Fibroblast of skin of back (primary cell): ENCODE data around the gene SUCO. TPM values are rescaled to one million over a fixed set of nuclear protein-coding genes. Genes with fewer than 3 reads are reported as not detected.
"Not testable (repeated sequence)": the region's sequence is repeated elsewhere in the genome, so short reads cannot be mapped to it uniquely, and the experiment has no call there.

Experiments
- DNase-seq: peaks from one replicate; pipeline ENCODE4 v3.0.0-alpha.2; 2013
- polyA plus RNA-seq, 2 experiments: library from polyadenylated mRNA; unstranded; fragments of 120-200 nt; gene quantifications; one replicate each; pipeline ENCODE4 v1.2.1, GENCODE V29; 2013; ENCODE audit not compliant: insufficient read length in 2 of 2

SUCO gene, protein sequence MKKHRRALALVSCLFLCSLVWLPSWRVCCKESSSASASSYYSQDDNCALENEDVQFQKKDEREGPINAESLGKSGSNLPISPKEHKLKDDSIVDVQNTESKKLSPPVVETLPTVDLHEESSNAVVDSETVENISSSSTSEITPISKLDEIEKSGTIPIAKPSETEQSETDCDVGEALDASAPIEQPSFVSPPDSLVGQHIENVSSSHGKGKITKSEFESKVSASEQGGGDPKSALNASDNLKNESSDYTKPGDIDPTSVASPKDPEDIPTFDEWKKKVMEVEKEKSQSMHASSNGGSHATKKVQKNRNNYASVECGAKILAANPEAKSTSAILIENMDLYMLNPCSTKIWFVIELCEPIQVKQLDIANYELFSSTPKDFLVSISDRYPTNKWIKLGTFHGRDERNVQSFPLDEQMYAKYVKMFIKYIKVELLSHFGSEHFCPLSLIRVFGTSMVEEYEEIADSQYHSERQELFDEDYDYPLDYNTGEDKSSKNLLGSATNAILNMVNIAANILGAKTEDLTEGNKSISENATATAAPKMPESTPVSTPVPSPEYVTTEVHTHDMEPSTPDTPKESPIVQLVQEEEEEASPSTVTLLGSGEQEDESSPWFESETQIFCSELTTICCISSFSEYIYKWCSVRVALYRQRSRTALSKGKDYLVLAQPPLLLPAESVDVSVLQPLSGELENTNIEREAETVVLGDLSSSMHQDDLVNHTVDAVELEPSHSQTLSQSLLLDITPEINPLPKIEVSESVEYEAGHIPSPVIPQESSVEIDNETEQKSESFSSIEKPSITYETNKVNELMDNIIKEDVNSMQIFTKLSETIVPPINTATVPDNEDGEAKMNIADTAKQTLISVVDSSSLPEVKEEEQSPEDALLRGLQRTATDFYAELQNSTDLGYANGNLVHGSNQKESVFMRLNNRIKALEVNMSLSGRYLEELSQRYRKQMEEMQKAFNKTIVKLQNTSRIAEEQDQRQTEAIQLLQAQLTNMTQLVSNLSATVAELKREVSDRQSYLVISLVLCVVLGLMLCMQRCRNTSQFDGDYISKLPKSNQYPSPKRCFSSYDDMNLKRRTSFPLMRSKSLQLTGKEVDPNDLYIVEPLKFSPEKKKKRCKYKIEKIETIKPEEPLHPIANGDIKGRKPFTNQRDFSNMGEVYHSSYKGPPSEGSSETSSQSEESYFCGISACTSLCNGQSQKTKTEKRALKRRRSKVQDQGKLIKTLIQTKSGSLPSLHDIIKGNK (N-terminal part only)
- polyA plus RNA-seq (2013, experiment 1 of 2; ENCODE audit: insufficient read length), result 14.0 TPM
- 16.5 TPM for polyA plus RNA-seq (2013, experiment 2 of 2; ENCODE audit: insufficient read length)

DNA sequence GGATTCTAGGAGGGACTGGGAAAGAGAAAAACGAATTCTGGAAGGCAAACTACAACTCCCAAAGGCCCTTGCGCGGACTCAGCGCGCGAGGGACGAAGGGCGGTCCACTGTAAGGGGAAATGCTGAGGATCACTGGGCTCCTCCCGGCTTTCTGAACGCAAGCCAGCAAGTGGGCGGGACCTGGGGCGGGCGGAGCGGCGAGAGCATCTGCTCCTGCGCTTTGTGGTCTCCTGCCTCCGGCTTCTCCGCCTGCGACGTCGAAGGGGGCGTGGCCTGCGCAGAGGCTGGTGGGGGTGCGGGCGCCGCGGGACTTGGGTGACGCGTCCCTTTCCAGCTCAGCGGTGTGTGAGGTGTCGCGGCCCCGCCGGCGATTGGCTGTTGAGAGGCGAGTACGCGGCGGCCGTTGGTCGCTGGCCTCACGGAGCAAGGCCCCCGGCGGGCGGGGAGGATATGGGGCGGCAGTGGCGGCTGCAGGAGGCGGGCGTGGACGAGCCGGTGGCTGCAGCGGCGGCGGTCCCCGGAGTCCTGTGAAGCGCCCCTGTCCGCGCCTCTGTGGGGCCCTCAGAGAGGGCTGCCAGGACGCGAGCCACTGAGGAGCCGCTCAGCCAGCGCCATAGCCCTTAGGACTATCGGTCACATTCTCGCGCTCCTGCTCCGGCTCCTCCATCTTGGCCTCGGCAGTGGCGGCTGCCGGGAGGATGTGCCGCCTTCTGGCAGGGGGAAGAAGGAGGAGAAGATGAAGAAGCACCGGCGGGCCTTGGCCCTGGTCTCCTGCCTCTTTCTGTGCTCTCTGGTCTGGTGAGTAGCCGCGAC lies at the start of gene SUCO:
Gene SUCO (plus strand): TSS at position 451 of the 813 bp plus-strand sequence. CDS start 286 bp downstream, at position 737.
- DNase-seq, result peak; percentile 99

DNA sequence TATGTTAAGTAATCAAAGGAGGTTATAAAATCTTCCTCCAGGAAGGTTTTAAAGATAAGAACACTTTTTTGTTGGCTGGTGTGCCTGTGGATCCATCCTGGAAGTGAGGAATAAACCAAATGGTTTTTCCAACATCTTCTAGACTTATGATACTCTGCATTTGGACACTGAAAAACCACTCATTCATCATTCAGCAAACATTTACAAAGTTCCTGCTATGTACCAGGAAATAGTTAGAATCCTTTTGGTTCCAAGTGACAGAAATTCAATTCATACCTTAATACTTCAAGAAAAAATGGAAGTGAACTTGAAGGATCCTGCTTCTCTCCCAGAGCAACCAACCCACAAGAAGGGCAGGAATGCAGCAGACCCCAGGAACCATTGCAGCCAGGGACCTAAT lies 49.5 kb upstream of the SUCO start:
- no peak for DNase-seq

DNA sequence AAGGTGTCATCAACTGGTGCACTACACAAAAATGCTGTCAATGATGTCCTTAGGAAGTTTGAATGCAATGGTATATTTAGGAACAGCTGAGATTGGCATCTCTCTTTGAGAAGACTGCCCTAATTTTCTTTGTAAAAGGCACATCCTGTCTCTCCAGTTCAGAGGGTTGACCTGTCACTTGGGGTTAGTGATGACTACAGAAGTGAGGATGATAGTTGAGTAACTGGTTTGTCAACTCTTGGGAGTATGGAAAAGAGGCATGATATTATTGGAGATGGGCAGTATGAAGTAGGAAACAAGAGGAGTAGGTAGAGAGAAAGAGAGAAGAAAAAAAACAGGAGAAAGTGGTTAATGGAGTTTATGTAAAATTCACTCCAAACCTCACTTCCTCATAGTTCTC lies 48.7 kb upstream of the SUCO start:
- no peak for DNase-seq

DNA sequence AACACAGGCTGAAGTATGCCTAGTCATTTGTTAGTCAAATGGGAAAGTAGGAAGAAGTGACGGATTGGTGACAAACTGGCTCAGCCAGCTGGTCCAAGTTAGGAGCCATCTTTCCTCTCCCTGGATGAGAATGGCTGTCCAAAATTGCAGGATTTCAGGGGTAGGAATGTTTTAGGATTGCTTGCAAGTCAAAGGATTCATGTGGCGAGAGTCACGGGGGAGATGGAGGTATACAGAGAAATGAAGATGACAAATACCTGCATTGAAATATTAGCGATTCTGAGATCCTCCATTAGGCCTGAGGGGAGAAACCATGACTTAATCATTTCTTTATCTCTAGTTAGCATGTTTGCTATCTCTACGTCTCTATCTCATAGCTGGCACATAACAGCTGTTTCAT lies 47.3 kb upstream of the SUCO start:
- no peak for DNase-seq

DNA sequence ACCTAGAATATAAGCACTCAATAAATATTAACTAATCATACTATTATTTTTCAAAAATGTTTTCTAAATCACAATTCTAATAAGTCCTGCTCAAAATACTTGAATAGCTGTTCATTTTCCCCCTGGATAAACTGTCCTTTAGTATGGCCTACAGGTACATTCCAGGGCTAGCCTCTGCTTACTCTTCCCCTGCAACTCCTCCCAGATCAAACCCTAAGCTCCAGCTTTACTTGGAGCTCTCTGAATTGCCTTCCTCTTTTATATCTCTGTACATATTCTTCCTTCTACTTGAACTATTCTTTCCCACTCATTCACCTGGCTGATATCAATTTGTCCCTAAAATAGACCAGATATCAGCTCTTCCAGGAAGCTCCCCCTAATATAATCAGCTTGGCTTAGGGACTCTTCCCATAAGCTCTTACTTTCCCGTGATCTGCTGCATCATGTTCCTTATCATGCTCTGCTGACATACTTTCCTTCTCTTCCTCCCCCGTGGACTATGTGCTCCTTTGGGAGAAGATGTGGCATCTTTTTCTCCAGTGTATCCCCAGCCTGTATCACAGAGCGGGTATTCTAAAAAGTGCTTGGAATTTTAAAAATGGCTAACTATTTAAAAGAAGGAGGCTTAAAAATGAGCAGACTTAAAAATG lies 46.0 kb upstream of the SUCO start:
- no peak for DNase-seq

DNA sequence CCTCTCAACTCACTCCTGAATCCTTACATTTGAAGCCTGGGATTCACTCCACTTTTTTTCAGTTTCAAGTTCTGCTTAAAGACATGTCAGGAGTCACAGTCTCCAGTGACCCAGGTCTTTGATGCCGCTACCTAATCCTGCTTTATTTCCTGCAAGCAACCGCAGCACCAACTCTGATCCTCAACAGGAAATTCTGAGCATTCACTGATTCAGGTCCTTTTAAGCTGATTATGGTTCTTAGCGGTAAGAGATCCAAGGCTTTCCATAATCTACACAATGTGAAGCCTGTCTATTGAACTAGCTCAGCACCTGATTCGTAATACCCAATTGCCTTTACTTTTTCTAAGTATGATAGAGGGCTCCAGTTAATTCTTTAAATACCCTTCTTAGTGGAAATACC lies 45.4 kb upstream of the SUCO start:
- no peak for DNase-seq

DNA sequence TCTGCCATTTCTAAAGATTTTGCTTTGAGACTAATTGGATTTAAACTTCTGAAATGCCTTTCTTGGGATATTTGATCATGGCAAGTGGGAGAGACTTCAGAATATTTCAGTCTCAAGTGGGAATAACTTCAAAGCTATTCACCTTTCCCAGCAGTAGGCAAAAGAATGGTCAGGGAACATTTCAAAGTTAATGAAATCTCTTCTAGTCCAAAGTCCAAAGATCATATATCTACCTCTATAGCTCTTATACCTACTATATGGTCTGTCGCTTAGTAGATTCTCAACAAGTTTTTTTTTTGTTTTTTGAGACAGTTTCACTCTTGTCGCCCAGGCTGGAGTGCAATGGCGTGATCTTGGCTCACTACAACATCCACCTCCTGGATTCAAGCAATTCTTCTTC lies 44.6 kb upstream of the SUCO start:
- no peak for DNase-seq

DNA sequence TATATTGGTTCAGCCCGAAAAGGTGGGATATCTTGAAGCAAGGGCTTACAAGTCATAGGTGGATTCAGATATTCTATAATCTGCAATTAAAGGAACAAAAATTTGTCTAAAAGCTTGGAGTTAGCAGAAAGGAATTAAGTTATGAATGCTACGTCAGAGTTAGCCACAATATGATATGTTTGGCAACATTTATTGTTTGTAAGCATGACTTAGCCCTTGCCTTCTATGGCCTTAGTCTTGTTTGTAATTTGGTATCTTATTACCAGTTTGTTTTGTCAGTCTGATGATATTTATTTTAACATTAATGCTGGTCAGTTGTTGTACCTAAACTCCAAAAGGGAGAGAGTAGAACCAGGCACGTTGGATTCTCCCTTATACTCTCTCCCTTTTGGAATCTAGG lies 43.1 kb upstream of the SUCO start:
- DNase-seq, result no peak

DNA sequence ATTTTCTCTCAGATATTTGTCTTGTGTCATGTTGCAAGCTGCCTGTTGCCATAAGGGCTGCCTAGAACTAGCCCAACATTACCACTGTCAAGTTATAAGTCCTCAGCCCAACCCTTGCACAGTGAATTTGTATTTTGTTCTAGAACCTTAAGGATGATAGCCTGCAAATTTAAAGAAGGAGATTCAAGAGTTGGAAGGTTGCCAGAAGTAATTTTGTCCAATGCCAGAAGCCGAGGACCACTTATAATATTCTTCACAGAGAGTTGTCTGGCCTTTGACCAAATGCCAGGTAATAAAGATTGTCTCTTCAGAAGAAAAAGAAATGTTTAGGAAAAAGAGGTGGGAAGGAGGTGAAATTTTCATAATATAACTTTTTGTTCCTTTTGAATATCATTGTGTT lies 40.5 kb upstream of the SUCO start:
- no peak for DNase-seq

DNA sequence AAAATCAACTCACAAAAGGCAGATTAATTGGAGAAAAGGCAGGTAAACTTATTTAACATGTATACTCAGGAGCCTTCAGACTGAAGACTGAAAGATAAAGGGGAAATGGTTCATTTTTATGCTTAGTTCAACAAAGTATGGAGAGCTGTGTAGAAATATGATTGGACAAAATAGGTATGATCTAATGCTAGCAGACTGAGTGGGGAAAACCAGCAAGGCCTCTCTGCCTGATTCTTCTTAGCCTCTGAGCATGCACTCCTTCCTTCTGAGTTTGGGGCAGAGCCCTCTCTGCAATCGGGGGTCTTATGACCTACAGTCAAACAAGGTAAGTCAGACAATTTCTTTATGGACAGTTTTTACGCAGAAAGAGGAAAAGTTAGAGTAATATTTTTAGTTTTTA lies 38.8 kb upstream of the SUCO start:
- DNase-seq, result no peak

DNA sequence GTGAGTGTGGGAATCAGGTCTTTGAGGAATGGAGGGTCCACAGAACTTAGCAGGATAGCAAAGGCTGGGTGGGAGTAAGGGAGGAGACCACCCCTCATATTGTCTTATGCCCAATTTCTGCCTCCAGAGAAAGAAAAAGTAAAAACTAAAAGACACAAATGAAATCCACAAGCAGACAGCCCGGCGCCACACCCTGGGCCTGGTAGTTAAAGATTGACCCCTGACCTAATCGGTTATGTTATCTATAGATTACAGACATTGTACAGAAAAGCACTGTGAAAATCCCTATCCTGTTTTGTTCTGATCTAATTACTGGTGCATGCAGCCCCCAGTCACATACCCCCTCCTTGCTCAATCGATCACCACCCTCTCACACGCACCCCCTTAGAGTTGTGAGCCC lies 36.8 kb upstream of the SUCO start:
- not testable (repeated sequence) for DNase-seq

DNA sequence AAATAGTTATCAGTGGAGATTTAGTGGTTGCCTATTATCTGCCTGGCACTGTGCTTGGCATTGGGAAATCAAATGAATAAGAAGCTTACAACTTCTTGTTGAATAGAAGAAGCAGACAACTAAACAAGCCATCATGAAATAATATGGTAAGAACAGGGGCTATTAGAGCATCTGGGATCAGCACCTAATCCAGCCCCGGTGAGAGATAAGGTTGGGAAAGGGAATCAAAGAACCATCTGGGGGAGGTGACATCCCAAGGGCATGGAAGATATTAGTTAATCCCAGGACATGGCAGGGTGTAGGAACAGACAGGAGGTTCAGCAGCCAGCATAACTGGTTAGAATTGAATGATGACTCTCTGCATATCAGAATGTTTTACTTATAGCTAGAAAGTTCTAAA lies 36.3 kb upstream of the SUCO start:
- DNase-seq, result no peak

DNA sequence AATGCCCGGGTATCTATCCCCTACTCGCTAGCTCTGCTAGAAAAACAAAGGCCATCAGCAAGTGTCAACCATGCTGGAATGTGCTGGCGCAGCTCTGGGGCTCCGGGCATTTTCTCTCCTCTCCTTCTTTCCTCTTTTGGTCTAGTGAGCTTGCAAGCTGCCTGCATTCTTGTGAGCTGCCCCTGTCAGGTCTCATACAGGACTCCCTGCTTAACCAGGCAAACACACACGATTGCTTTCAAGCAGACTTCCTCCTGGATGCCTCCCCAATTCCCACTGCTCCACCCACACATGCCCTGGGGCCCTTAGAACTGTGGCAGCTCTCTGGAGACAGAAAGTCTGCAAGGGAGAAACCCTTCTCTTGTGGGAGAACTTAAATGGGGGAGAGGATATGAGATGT lies 35.7 kb upstream of the SUCO start:
- DNase-seq, result peak; percentile 23

DNA sequence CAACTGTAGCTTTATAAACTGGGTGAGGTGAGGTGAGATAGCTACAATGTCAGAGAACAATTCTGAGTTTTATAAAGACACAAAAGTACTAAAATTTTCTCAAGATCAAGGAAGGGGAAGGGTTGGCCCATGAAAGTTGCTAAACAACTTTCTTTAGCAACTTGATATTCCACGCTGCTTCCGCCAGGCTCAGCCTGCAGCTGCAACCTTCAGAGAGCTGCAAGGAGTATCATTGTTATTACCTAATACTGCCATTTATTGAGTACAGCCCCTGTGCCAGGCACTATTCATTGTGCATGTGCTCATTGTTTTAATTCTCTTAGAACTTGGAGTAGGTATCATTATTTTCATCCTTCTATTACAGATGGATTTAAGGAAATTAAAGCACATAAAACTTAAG lies 34.1 kb upstream of the SUCO start:
- DNase-seq, result no peak

DNA sequence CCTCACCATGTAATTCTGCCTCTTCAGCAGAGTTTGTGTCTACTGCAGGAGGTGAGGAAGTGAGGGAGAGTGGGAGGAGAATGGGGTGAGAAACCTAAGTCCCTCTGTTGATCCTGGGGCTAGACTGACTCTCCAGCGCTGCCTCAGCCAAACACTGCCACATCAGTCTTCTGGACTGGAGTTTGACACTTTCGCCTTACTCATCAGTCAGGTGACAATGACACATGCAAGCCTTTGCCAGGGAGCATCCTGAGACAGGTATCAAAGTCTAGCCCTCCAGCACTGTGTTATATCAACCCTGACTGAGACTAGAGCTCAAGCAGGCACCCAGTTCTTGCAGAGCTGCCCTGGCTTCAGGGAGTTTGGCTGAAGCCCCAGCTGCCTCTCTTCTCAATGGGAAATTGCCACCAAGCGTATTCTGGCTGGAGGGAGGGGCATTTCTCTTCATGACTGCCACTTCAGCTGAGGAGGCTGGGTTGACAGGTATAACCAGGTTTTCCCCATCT lies 33.3 kb upstream of the SUCO start:
- DNase-seq, result no peak

DNA sequence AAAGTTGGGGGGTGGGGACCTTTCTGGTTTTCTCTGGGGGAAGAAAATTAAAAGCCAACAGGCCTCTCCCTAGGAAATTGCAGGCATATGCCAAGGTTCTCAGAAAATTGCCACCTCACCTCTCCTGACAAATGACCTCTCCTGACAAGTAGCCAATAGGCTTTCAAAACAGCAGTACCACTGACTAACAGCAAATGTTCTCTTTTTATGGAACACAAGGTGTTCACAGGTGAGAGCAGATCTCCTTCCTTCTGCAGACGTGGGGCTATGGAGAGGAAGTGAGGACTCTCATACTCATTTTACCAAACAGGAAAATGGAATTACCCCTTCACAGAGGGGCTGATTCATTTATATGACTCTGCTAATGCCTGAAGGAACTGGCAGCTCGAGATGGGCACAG lies 32.7 kb upstream of the SUCO start:
- DNase-seq, result no peak

DNA sequence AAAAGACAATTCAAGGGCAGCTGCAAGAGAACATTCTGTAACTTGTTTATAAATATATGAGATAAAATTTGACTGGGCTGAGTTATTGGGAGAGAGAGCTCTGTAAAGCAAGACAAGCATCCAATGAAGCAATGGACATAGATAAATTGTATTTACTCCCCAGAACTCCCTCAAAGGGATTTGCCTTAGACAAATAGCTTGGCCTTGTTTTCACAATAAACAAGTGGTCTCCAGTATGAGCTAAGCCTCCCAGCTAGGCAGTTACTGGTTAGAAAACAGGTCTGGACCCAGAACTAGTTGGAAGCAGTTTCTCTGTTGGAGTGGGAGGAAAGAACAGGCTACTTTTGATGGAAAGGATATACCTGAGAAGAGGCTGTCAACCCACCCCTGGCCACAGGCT lies 25.2 kb upstream of the SUCO start:
- no peak for DNase-seq

DNA sequence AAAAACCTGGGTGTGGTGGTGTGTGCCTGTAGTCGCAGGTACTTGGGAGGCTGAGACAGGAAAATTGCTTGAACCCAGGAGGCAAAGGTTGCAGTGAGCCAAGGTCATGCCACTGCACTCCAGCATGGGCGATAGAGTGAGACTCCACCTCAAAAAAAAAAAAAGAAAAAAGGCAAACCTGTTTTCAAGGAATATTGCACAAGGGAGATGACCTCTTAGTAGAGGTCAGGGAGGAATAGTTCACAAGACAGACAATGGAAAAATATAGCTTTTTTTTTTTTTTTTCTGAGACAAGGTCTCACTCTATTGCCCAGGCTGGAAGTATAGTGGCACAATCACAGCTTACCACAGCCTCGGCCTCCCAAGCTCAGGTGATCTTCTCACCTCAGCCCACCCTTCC lies 22.5 kb upstream of the SUCO start:
- no peak for DNase-seq

DNA sequence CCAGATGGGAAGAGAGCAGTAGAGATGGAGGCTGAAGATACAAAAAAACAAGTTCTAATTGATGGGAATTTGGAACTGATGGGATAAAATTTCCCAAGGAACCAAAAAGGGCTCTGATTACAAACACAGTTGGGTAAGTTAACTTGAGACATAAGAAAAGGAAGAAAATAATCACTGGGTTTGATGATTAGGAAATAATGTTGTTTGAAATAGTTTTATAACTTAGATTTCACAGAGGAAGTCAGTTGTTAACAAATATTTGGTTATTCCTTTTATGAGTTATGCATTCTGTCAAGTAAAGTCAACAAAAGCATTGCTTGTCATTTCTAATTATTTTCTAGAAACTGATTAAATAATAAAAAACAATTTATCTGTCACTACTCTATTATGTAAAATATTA lies 20.4 kb upstream of the SUCO start:
- DNase-seq, result no peak

DNA sequence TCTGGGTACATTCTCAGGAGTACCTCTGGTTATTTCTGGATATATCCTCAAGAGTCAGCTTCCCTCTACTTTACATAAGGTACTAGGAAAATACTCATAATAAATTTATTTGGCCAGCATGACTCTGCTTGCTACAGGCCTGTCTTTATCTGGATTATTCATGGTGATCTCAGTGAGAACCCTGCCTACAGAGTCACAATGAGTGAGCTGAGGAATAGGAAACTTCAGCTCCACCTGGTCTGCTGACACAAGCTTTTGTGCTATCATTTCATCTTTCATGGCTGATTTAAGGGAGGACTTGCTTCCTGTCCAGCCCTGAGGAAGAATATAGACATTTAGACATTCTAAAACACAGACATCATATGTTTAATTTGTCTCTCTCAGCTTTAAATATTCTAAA lies 19.5 kb upstream of the SUCO start:
- DNase-seq, result no peak

DNA sequence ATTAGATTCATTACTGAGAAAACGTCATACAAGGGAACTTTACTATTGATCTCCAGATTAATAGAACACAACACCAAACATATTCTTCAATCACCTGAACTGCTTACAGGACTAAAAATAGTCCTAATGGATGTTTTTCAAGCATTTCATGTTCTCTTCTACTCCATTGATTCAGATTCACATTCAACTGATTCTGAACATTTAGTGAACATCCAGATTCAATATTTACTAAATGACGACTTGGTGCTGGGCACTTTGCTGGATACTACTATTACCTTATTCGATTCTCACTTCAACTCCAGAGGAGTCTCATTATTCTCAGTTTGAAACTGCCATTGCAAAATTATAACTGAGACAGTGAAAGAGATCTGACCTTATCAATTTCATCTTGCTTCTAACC lies 18.8 kb upstream of the SUCO start:
- no peak for DNase-seq
